NCI-H2196 treated with DMSO at 0.1 percent for 48 hours (cell line): ENCODE results near the gene MCOLN2.
"Not testable (repeated sequence)": the region's sequence is repeated elsewhere in the genome, so short reads cannot be mapped to it uniquely, and the experiment has no call there.

Source experiments
- DNase-seq: peaks from one replicate; lab custom pipeline; 2025; ENCODE audit not compliant: unreplicated experiment; lab: John Stamatoyannopoulos, UW

Gene MCOLN2

GRCh38 chr1:84996846-84997666, at the start of gene MCOLN2:
Gene MCOLN2, minus strand, starts transcription at chr1:84997113. Its CDS starts 241 bp downstream, at chr1:84996872.
- no peak for DNase-seq

- DNase-seq = no peak
Observed at GRCh38 chr1:85042413-85042812, 45.5 kb upstream of the MCOLN2 start.

- no peak for DNase-seq
Observed at GRCh38 chr1:85041793-85042192, 44.9 kb upstream of the MCOLN2 start.

GRCh38 chr1:85033221-85033620, 36.3 kb upstream of the MCOLN2 start:
- no peak for DNase-seq

GRCh38 chr1:85030536-85030935, 33.6 kb upstream of the MCOLN2 start:
- no peak for DNase-seq

GRCh38 chr1:85028151-85028550, 31.2 kb upstream of the MCOLN2 start:
- no peak for DNase-seq

GRCh38 chr1:85027242-85027983, 30.5 kb upstream of the MCOLN2 start:
- DNase-seq = no peak

- DNase-seq = no peak
Observed at GRCh38 chr1:85025940-85026339, 29.0 kb upstream of the MCOLN2 start.

- DNase-seq = no peak
Observed at GRCh38 chr1:85024736-85025135, 27.8 kb upstream of the MCOLN2 start.

GRCh38 chr1:85022700-85023099, 25.8 kb upstream of the MCOLN2 start:
- no peak for DNase-seq

- no peak for DNase-seq
Observed at GRCh38 chr1:85019994-85020393, 23.1 kb upstream of the MCOLN2 start.

GRCh38 chr1:85015826-85016225, 18.9 kb upstream of the MCOLN2 start:
- DNase-seq = no peak

- not testable (repeated sequence) for DNase-seq
Observed at GRCh38 chr1:85005641-85006040, 8.7 kb upstream of the MCOLN2 start.

- no peak for DNase-seq
Observed at GRCh38 chr1:85001742-85002141, 4.8 kb upstream of the MCOLN2 start.

- no peak for DNase-seq
Observed at GRCh38 chr1:84998642-84999280, 1.8 kb upstream of the MCOLN2 start.

- DNase-seq = no peak
Observed at GRCh38 chr1:84997667-84998600, 1.0 kb upstream of the MCOLN2 start.

GRCh38 chr1:84995484-84996334, 1.2 kb downstream of the MCOLN2 start:
- DNase-seq = no peak

GRCh38 chr1:84991097-84991920, 5.6 kb downstream of the MCOLN2 start:
- DNase-seq = no peak

GRCh38 chr1:84988588-84988987, 8.3 kb downstream of the MCOLN2 start:
- DNase-seq = no peak
